Ishikawa (cell line): ENCODE results near the gene KLK8.

Experiments used
- CEBPB ChIP-seq: IDR thresholded peaks from 2 replicates; pipeline ENCODE4 v1.6.1; 2012
- CREB1 ChIP-seq: IDR thresholded peaks from 2 replicates; pipeline ENCODE4 v1.6.1; 2012; ENCODE audit warnings: low read depth
- EGR1 ChIP-seq: IDR thresholded peaks from 2 replicates; pipeline ENCODE4 v1.6.1; 2012
- EP300 ChIP-seq: IDR thresholded peaks from 2 replicates; pipeline ENCODE4 v1.6.1; 2012; ENCODE audit warnings: borderline replicate concordance
- FOXM1 ChIP-seq: IDR thresholded peaks from 2 replicates; pipeline ENCODE4 v1.6.1; 2012; ENCODE audit warnings: low read depth, borderline replicate concordance
- NFIC ChIP-seq: IDR thresholded peaks from 2 replicates; pipeline ENCODE4 v1.6.1; 2012
- RAD21 ChIP-seq: IDR thresholded peaks from 2 replicates; pipeline ENCODE4 v1.6.1; 2012; ENCODE audit warnings: low read depth
- TAF1 ChIP-seq: IDR thresholded peaks from 2 replicates; pipeline ENCODE4 v1.6.1; 2012; ENCODE audit warnings: low read depth, mild to moderate bottlenecking
- TCF12 ChIP-seq: IDR thresholded peaks from 2 replicates; pipeline ENCODE4 v1.6.1; 2012; ENCODE audit warnings: low read depth
- TEAD4 ChIP-seq: IDR thresholded peaks from 2 replicates; pipeline ENCODE4 v1.6.1; 2012
- YY1 ChIP-seq: IDR thresholded peaks from 2 replicates; pipeline ENCODE4 v1.6.1; 2012; ENCODE audit warnings: low read depth
- TF ChIP-seq, protein P1 (sequence below): IDR thresholded peaks from 2 replicates; pipeline ENCODE4 v1.6.1; 2012; ENCODE audit warnings: low read depth, mild to moderate bottlenecking
- TF ChIP-seq, protein P2 (sequence below): IDR thresholded peaks from 2 replicates; pipeline ENCODE4 v1.6.1; 2012

DNA sequence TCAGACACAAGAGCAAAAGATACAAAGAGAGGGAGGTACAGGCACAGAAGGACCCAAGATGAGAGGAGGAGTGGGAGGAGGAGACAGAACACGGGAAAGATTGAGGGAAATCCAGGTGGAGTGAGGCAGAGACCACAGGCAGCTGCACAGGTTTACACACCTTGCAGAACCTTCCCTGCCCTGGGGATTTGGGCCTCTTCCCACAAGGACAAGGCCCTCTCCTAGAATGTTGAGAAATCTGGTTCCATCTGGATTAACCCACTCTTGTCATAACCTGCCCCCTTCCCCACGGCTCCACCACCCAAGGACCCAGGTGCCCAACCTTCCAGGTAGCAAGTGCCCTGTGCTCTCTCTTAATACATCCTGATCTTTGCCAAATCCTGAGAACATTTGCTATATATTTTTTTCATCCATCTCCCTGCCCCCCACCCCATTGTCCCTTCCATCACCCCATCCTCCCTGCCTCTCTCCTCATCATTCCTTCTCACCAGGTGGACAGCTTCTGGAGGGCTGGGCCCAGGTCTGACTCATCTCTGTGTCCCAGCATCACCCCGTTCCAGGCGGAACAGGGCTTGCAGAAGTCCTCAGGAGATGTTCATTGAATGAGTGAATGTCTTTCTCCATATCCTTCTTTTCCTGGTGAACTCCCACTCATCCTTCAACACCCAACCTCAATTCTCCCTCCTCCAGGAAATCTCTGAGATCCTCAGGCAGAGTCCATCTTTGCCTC is 8.8 kb upstream of the KLK8 start:
- TF ChIP-seq, protein P1, sequence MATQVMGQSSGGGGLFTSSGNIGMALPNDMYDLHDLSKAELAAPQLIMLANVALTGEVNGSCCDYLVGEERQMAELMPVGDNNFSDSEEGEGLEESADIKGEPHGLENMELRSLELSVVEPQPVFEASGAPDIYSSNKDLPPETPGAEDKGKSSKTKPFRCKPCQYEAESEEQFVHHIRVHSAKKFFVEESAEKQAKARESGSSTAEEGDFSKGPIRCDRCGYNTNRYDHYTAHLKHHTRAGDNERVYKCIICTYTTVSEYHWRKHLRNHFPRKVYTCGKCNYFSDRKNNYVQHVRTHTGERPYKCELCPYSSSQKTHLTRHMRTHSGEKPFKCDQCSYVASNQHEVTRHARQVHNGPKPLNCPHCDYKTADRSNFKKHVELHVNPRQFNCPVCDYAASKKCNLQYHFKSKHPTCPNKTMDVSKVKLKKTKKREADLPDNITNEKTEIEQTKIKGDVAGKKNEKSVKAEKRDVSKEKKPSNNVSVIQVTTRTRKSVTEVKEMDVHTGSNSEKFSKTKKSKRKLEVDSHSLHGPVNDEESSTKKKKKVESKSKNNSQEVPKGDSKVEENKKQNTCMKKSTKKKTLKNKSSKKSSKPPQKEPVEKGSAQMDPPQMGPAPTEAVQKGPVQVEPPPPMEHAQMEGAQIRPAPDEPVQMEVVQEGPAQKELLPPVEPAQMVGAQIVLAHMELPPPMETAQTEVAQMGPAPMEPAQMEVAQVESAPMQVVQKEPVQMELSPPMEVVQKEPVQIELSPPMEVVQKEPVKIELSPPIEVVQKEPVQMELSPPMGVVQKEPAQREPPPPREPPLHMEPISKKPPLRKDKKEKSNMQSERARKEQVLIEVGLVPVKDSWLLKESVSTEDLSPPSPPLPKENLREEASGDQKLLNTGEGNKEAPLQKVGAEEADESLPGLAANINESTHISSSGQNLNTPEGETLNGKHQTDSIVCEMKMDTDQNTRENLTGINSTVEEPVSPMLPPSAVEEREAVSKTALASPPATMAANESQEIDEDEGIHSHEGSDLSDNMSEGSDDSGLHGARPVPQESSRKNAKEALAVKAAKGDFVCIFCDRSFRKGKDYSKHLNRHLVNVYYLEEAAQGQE = no peak
- TF ChIP-seq RAD21 (no peak), CEBPB (no peak), CREB1 (no peak), YY1 (no peak), EP300 (no peak), TEAD4 (no peak), NFIC (no peak), FOXM1 (no peak), TCF12 (no peak), TAF1 (no peak), EGR1 (no peak)
- TF ChIP-seq, protein P2, sequence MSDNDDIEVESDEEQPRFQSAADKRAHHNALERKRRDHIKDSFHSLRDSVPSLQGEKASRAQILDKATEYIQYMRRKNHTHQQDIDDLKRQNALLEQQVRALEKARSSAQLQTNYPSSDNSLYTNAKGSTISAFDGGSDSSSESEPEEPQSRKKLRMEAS = no peak
